H1 (cell line): ENCODE results near the gene CMIP. TPM values are rescaled to one million over a fixed set of nuclear protein-coding genes. Genes with fewer than 3 reads are reported as not detected.

ENCODE experiments used
- EZH2 ChIP-seq: fragments of 200-600 bp; sonication (generic); IDR thresholded peaks from 2 replicates; pipeline ENCODE4 v1.7.1; 2012; ENCODE audit warnings: low read depth, mild to moderate bottlenecking, moderate library complexity, low read length, inconsistent platforms; ENCODE audit not compliant: severe bottlenecking
- RXRA ChIP-seq: IDR thresholded peaks from 2 replicates; pipeline ENCODE4 v1.6.1; 2011; ENCODE audit warnings: low read depth, mild to moderate bottlenecking, low read length, moderate library complexity; ENCODE audit not compliant: insufficient read depth
- polyA plus RNA-seq, 7 experiments: library from polyadenylated mRNA; depleted of rRNA in 3 of 7; stranded (reverse) in 5 of 7; unstranded in 2 of 7; fragments of >200 nt in 5 of 7; fragments of 200-250 nt in 2 of 7; gene quantifications; 1 replicate in 5 of 7; 2 replicates in 1 of 7; 4 replicates in 1 of 7; pipeline versions ENCODE4 v1.2.1 to v1.2.3, GENCODE V29; 2011 to 2013; ENCODE audit warnings: missing spikeins in 2 of 7, mixed read lengths in 2 of 7
- total RNA-seq: library from RNA; stranded (reverse); fragmentation: NEBNext Ultra II Directional; extraction: Animal tissue kit (Norgen Biotek cat#: 25700); gene quantifications from 2 replicates; pipeline ENCODE4 v1.2.1, GENCODE V29; 2021
- TF ChIP-seq, protein P1 (sequence below), 3 experiments: IDR thresholded peaks; 1 replicate in 2 of 3; 2 replicates in 1 of 3; pipeline versions ENCODE4 v1.5.1 to v1.6.1; 2011; ENCODE audit warnings: low read length in 3 of 3, mild to moderate bottlenecking in 3 of 3, inconsistent platforms in 2 of 3, low read depth in 1 of 3, moderate library complexity in 1 of 3; ENCODE audit not compliant: insufficient read depth in 1 of 3; ENCODE audit errors: control extremely low read depth in 1 of 3

The CMIP gene
- total and polyA plus RNA-seq, 2 of the 8 experiments (the other 6 are each of a cell fraction or from before 2014, with no cell fraction given), result 7.9 to 53.2 TPM

DNA sequence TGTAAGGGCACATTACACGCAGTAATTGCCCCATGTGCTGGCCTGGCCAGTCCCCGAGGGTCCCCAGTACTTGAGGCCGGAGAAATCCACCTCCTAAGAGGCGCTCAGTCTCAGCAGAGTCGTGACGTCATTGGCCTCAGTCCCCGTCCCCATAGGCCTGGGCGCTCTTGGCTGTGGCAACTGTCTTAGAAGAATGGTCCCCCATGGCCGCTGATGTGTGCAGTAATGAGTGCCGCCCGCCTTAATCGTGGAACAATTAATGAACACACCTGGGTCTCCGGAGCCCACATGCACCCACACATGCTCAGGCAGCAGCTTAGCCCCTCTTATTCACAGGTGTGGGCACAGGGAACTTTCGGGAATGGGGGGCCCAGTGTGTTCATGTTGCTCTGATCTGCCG is 248.0 kb downstream of the CMIP start (continued):
- TF ChIP-seq, protein P1, sequence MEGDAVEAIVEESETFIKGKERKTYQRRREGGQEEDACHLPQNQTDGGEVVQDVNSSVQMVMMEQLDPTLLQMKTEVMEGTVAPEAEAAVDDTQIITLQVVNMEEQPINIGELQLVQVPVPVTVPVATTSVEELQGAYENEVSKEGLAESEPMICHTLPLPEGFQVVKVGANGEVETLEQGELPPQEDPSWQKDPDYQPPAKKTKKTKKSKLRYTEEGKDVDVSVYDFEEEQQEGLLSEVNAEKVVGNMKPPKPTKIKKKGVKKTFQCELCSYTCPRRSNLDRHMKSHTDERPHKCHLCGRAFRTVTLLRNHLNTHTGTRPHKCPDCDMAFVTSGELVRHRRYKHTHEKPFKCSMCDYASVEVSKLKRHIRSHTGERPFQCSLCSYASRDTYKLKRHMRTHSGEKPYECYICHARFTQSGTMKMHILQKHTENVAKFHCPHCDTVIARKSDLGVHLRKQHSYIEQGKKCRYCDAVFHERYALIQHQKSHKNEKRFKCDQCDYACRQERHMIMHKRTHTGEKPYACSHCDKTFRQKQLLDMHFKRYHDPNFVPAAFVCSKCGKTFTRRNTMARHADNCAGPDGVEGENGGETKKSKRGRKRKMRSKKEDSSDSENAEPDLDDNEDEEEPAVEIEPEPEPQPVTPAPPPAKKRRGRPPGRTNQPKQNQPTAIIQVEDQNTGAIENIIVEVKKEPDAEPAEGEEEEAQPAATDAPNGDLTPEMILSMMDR (IDR thresholded peaks at IDR 0.05; ENCODE audit: control extremely low read depth in 1 of 3, insufficient read depth in 1 of 3, low read depth in 1 of 3, low read length in 3 of 3), result no peak
- TF ChIP-seq EZH2, result no peak
- no peak for TF ChIP-seq RXRA
